Suprapubic skin (tissue), 4 donors: ENCODE results near the gene CYP51A1. TPM values are rescaled to one million over a fixed set of nuclear protein-coding genes. Genes with fewer than 3 reads are reported as not detected.
"Not testable (repeated sequence)": the region's sequence is repeated elsewhere in the genome, so short reads cannot be mapped to it uniquely, and the experiment has no call there.

Experiments
- DNase-seq, 2 donors: peaks; one replicate each; pipeline ENCODE4 v3.0.0-alpha.2; 2019; ENCODE audit warnings: low spot score in 2 of 2
- H3K27ac ChIP-seq: fragments of 200-600 bp; sonication (generic); one replicate; pipeline ENCODE4 v1.5.1; 2019
- H3K27me3 ChIP-seq: fragments of 200-600 bp; sonication (generic); one replicate; pipeline ENCODE4 v1.5.1; 2019
- H3K36me3 ChIP-seq: fragments of 200-600 bp; sonication (generic); one replicate; pipeline ENCODE4 v1.5.1; 2019
- H3K4me1 ChIP-seq: fragments of 200-600 bp; sonication (generic); one replicate; pipeline ENCODE4 v1.5.1; 2019
- H3K4me3 ChIP-seq: fragments of 200-600 bp; sonication (generic); one replicate; pipeline ENCODE4 v1.5.1; 2019; ENCODE audit warnings: mild to moderate bottlenecking
- H3K9me3 ChIP-seq: fragments of 200-600 bp; sonication (generic); one replicate; pipeline ENCODE4 v1.5.1; 2019
- EP300 ChIP-seq: sonication (generic); formaldehyde crosslinking; IDR thresholded peaks from one replicate; pipeline ENCODE4 v1.6.1; 2017; ENCODE audit warnings: antibody characterized with exemption
- POLR2A ChIP-seq, 2 donors: fragments of 450-650 bp; IDR thresholded peaks; one replicate each; pipeline ENCODE4 v1.6.1; 2017; ENCODE audit warnings: antibody characterized with exemption in 2 of 2, mild to moderate bottlenecking in 2 of 2, moderate library complexity in 2 of 2
- POLR2AphosphoS5 ChIP-seq, 3 donors: sonication (generic); formaldehyde crosslinking; IDR thresholded peaks; one replicate each; pipeline ENCODE4 v1.6.1; 2017; ENCODE audit warnings: antibody characterized with exemption in 3 of 3
- WGBS: methylation state at CpG from one replicate; pipeline ENCODE4 v1.1.5; 2018; 5-methylcytosine and 5-hydroxymethylcytosine counted together
- total RNA-seq, 4 donors: library from RNA; depleted of rRNA; stranded (reverse); fragments of >200 nt; gene quantifications; one replicate each; pipeline ENCODE4 v1.1.0, GENCODE V29; 2016
- TF ChIP-seq, protein P1 (sequence below), 2 donors: fragments of 200-600 bp in 1 of 2; fragments of 450-650 bp in 1 of 2; sonication (generic) in 1 of 2; IDR thresholded peaks; one replicate each; pipeline ENCODE4 v1.5.1; 2016 to 2019; ENCODE audit warnings: antibody characterized with exemption in 2 of 2, mild to moderate bottlenecking in 1 of 2, moderate library complexity in 1 of 2

CYP51A1 gene
- total RNA-seq, 4 donors from 2014 or later = 18.1 to 88.0 (median 52.2) TPM

DNA sequence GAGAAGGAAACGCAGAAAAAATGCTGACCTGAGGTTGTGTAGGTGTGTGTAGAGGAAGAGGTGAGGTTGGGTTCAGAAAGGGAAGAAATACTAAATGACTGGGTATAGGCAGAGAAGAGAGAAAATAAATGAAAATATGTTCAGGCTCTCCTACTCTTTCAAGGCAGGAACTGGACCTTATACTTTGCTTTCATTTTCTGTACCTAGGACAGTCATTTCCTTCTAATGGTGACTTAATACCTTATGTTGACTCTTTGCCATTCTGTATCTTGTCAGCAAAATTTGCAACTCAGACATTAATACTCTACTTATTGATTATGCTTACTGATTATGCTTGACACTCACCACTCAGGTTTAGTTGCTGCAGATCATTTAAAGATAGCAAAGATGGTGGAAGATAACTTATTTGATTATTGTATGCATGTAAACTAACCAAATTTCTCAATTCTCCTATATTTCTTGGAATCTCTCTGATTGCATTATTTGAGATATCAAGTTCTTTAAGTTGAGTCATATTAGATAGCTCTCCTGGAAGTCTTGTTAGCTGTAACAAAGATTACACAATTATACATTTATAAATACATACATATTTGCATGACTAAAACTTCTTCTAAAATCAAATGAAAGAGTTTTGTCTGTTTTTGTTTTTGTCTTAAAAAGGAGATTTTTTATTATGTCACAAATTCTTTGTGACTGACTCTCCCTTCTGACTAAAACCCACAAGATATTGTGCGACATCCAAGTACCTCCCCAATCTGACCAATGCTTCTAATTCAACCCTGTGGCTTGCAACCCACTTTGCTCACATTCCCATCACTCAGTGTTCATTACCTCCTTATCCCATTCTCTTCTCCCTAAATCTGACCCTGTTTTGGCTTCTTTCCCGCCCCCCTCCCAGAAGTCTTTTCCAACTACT, 24.6 kb upstream of the CYP51A1 start:
- Histone ChIP-seq H3K4me1 (no peaks in the 10 kb centered on the region), H3K4me3 (no peak overlapping the region), H3K9me3 (no peaks in the 10 kb centered on the region), H3K27me3 (no peaks in the 10 kb centered on the region), H3K36me3 (no peaks in the 10 kb centered on the region), H3K27ac (no peak overlapping the region)
- 81% methylated on average over 3 of the region's 3 CpGs for WGBS
- DNase-seq = no peak
- TF ChIP-seq POLR2AphosphoS5 (IDR thresholded peaks at IDR 0.05) (no peak), POLR2A (IDR thresholded peaks at IDR 0.05) (no peak), EP300 (no peak)
- TF ChIP-seq, protein P1, sequence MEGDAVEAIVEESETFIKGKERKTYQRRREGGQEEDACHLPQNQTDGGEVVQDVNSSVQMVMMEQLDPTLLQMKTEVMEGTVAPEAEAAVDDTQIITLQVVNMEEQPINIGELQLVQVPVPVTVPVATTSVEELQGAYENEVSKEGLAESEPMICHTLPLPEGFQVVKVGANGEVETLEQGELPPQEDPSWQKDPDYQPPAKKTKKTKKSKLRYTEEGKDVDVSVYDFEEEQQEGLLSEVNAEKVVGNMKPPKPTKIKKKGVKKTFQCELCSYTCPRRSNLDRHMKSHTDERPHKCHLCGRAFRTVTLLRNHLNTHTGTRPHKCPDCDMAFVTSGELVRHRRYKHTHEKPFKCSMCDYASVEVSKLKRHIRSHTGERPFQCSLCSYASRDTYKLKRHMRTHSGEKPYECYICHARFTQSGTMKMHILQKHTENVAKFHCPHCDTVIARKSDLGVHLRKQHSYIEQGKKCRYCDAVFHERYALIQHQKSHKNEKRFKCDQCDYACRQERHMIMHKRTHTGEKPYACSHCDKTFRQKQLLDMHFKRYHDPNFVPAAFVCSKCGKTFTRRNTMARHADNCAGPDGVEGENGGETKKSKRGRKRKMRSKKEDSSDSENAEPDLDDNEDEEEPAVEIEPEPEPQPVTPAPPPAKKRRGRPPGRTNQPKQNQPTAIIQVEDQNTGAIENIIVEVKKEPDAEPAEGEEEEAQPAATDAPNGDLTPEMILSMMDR (IDR thresholded peaks at IDR 0.05) = no peak

DNA sequence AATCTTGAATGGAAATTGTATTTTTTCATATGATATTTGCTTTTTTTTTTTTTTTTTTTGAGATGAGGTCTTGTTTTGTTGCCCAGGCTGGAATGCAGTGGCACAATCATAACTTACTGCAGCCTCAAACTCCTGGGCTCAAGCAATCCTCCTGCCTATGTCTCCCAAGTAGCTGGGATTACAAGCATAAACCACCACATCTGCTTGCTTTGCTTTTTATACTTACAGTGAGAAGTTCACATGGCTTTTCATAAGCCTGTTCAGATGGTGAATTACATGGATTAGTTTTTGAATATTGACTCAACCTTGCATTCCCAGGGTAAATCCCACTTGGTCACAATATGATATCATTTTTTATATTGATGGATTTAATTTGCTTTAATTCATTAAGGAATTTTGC, 22.7 kb upstream of the CYP51A1 start:
- Histone ChIP-seq H3K4me3 (no peak overlapping the region), H3K36me3 (no peaks in the 10 kb centered on the region), H3K27ac (no peak overlapping the region), H3K9me3 (no peaks in the 10 kb centered on the region), H3K4me1 (no peaks in the 10 kb centered on the region), H3K27me3 (no peaks in the 10 kb centered on the region)
- TF ChIP-seq, protein P1 (IDR thresholded peaks at IDR 0.05) = no peak
- TF ChIP-seq EP300 (no peak), POLR2A (IDR thresholded peaks at IDR 0.05) (no peak), POLR2AphosphoS5 (IDR thresholded peaks at IDR 0.05) (no peak)
- DNase-seq = no peak

DNA sequence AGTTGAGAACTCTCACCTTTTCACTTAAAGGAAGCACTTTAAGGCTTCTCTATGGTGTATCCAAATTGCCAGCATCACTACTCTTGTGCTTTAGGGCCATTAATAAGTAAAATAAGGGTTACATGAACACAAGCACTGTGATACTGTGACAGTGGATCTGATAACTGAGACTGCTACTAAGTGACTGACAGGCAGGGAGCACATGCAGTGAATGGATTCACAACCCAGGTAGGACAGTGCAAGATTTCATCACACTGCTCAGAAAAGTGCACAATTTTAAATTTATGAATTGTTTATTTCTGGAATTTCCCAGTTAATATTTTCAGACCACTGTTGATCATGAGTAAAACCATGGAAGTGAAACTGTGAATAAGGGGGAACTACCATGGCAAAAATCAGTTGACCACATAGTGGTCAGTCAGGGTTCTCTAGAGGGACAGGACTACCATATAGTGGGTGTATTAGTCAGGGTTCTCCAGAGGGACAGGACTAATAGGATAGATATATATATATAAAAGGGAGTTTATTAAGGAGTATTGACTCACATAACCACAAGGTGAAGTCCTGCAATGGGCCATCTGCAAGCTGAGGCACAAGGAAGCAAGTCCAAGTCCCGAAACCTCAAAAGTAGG, 20.9 kb upstream of the CYP51A1 start:
- DNase-seq = no peak
- no peak overlapping the region for H3K27ac ChIP-seq
- H3K36me3 ChIP-seq = no peaks in the 10 kb centered on the region
- H3K4me3 ChIP-seq = no peak overlapping the region
- H3K27me3 ChIP-seq = no peaks in the 10 kb centered on the region
- no peak for TF ChIP-seq POLR2A (IDR thresholded peaks at IDR 0.05)
- TF ChIP-seq POLR2AphosphoS5 (IDR thresholded peaks at IDR 0.05) = no peak
- TF ChIP-seq, protein P1 (IDR thresholded peaks at IDR 0.05) = no peak
- TF ChIP-seq EP300 = no peak
- no peaks in the 10 kb centered on the region for H3K4me1 ChIP-seq
- 94% methylated on average over 1 of the region's 1 CpG for WGBS
- no peaks in the 10 kb centered on the region for H3K9me3 ChIP-seq

DNA sequence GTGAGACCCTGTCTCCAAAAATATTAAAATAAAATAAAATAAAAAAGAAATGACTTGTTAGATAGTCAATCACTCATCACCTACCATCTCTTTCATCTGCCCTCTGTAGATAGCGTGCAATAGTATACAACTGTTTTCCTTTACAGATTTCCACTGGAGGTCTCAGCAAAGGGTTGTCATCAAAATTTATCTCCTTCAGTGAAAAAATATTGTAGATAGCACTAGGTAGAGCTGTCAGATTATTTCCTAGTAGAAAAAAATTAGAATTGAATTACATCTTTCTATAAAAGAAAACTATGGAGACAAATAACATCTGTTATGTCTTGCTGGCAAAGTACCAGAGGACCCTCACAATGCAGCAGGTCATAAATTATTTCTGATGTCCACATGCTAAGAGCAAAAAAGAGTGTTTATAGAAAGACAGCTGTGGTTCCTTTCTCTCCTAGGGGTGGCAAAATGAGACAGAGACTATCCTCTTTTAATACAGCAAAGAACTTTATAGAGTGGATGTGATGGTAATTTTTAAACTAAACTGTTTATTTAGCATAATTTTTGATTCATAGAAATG, 16.3 kb upstream of the CYP51A1 start:
- no peaks in the 10 kb centered on the region for H3K27me3 ChIP-seq
- no peak for DNase-seq
- no peaks in the 10 kb centered on the region for H3K4me1 ChIP-seq
- no peak overlapping the region for H3K4me3 ChIP-seq
- H3K9me3 ChIP-seq = no peaks in the 10 kb centered on the region
- WGBS = 74% methylated on average over 1 of the region's 1 CpG
- no peaks in the 10 kb centered on the region for H3K36me3 ChIP-seq
- no peak overlapping the region for H3K27ac ChIP-seq
- TF ChIP-seq POLR2AphosphoS5 (IDR thresholded peaks at IDR 0.05) (no peak), POLR2A (IDR thresholded peaks at IDR 0.05) (no peak)

DNA sequence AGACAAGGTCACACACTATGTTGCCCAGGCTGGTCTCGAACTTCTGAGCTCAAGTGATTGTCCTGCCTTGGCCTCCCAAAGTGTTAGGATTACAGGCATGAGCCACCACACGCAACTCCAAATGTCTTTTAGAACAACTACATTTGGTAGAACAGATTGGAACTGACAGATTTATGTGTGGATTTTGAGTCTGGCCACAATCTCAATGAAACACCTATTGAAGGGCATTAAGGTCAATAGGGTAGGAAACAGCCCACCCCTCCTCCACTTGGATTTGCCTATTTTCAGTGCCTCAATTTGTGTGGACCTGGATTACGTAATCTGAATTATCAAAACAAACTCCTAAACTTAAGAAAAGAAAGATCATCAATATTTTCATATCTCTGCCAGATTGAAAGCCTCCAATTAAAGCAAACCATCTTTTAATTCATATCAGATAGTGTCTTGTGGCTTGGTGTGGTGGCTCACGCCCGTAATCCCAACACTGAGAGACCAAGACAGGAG, 15.5 kb upstream of the CYP51A1 start:
- H3K27ac ChIP-seq = no peak overlapping the region
- H3K27me3 ChIP-seq = no peaks in the 10 kb centered on the region
- no peak overlapping the region for H3K4me3 ChIP-seq
- H3K36me3 ChIP-seq = no peaks in the 10 kb centered on the region
- no peaks in the 10 kb centered on the region for H3K4me1 ChIP-seq
- TF ChIP-seq, protein P1 (IDR thresholded peaks at IDR 0.05) = no peak
- TF ChIP-seq EP300 (no peak), POLR2AphosphoS5 (IDR thresholded peaks at IDR 0.05) (no peak), POLR2A (IDR thresholded peaks at IDR 0.05) (no peak)
- no peak for DNase-seq
- 94% methylated on average over 5 of the region's 5 CpGs for WGBS
- no peaks in the 10 kb centered on the region for H3K9me3 ChIP-seq

DNA sequence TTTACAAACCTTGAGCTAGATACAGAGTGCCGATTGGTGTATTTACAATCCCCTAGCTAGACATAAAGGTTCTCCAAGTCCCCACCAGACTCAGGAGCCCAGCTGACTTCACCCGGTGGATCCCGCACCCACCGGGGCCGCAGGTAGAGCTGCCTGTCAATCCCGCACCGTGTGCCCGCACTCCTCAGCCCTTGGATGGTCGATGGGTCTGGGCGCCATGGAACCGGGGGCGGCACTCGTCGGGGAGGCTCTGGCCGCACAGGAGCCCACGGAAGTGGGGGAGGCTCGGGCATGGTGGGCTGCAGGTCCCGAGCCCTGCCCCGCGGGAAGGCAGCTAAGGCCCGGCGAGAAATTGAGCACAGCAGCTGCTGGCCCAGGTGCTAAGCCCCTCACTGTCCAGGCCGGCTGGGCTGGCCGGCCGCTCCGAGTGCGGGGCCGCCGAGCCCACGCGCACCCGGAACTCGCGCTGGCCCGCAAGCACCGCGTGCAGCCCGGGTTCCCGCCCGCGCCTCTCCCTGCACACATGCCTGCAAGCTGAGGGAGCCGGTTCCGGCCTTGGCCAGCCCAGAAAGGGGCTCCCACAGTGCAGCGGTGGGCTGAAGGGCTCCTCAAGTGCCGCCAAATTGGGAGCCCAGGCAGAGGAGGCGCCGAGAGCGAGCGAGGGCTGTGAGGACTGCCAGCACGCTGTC, 9.1 kb upstream of the CYP51A1 start:
- 96% methylated on average over 25 of the region's 50 CpGs for WGBS
- H3K27ac ChIP-seq, H3K27me3 ChIP-seq, H3K4me3 ChIP-seq, H3K4me1 ChIP-seq, H3K36me3 ChIP-seq, DNase-seq, H3K9me3 ChIP-seq: not testable (repeated sequence)

DNA sequence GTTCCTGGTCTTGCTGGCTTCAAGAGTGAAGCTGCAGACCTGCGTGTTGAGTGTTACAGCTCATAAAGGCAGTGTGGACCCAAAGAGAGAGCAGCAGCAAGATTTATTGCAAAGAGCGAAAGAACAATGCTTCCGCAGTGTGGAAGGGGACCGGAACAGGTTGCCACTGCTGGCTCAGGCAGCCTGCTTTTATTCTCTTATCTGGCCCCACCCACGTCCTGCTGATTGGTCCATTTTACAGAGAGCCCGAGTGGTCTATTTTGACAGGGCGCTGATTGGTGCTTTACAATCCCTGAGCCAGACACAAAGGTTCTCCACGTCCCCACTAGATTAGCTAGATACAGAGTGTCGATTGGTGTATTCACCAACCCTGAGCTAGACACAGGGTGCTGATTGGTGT, 8.5 kb upstream of the CYP51A1 start:
- H3K4me1 ChIP-seq, DNase-seq, H3K36me3 ChIP-seq, H3K27me3 ChIP-seq, H3K27ac ChIP-seq, H3K4me3 ChIP-seq, H3K9me3 ChIP-seq: not testable (repeated sequence)
- WGBS = 93% methylated on average over 9 of the region's 9 CpGs
